T47D (cell line): ENCODE measurements around the gene EREG.
"Not testable (repeated sequence)": the region's sequence is repeated elsewhere in the genome, so short reads cannot be mapped to it uniquely, and the experiment has no call there.

Source experiments
- DNase-seq, 2 experiments: peaks; one replicate each; pipeline versions ENCODE4 v3.0.0 to v3.0.0-alpha.2; 2011 to 2012; ENCODE audit warnings: low read depth in 1 of 2, low spot score in 1 of 2
- JUND ChIP-seq: IDR thresholded peaks from 2 replicates; pipeline ENCODE4 v1.6.1; 2012; ENCODE audit warnings: low read depth
- in situ Hi-C: cut with HindIII; loops from 2 replicates; pipeline ENCODE4 v1.10.0; 2016; ENCODE audit warnings: low sequenced_read_pairs, low pct_unique_long_range_greater_than_20kb

EREG gene

DNA sequence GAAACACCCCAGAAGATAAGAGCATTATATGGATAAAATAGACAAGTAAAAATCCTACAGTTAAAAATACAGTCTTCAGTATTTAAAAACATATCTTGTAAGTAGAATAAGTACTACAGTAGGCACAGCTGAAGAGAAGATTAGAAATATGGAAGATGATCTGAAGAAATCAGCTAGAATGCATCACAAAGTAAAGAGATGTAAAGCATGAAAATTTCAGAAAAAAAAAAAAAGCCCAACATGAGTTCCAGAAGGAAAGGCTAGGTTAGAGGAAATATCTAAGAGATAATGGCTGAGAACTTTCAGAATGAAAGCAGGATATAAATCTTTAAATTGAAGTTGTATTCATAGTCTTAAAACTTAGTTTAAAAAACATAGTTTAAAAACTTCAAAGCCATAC lies 35.6 kb upstream of the EREG start:
- no peak for DNase-seq
- in situ Hi-C loops = no loop called here
- TF ChIP-seq JUND = no peak

DNA sequence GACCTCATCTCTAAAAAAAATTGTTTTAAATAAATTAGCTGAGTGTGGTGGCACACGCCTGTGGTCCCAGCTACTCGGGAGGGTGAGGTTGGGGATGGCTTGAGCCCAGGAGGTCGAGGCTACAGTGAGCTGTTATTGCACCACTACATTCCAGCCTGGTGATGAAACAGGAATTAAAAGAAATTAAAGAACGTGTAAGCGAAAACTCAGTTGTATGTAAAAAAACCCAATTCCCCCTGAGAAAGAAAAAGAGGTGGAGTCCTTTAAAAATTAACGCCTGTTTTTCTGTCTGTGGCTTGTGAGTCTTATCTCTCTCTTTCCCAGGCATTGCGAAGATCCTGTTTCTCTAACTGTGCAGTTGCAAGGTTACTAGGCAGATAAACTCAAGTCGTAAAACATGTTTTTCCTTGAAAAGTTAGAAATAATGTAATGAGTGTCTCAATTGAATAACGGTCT lies 34.6 kb upstream of the EREG start:
- DNase-seq = no peak
- no peak for TF ChIP-seq JUND

DNA sequence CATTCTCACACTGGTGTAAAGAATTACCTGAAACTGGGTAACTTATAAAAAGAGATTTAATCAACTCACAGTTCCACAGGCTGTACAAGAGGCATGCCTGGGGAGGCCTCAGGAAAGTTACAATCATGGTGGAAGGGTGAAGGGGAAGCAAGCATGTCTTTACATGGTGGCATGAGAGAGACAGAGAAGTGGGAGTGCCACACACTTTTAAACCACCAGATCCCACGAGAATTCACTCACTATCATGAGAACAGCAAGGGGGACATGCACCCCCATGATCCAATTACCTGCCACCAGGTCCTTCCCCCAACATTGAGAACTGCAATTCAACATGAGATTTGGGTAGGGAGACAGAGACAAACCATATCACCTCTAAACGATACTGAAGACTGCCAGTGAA lies 33.7 kb upstream of the EREG start:
- in situ Hi-C loops = no loop called here
- no peak for TF ChIP-seq JUND
- DNase-seq = no peak

More for the DNA sequence above, 34.6 kb upstream of the EREG start:
- in situ Hi-C loops = no loop called here

DNA sequence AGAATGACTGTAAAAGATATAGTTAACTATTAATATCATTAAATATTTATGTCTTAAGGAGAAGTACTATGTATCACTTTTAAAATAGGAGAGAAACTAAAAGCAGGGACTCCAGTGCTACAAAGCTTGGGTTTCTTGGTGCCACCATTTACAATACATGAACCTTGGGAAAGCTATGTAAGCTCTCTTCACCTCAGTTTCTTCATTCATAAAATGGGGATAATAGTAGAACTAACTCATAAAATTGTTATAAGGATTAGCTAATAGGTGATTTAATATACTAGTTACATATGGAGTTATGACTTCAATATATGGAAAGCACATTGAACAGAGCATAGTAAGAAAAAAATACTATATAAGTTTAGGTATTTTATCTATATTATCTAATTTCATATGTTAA lies 33.0 kb upstream of the EREG start:
- no peak for TF ChIP-seq JUND
- in situ Hi-C loops = no loop called here
- no peak for DNase-seq

DNA sequence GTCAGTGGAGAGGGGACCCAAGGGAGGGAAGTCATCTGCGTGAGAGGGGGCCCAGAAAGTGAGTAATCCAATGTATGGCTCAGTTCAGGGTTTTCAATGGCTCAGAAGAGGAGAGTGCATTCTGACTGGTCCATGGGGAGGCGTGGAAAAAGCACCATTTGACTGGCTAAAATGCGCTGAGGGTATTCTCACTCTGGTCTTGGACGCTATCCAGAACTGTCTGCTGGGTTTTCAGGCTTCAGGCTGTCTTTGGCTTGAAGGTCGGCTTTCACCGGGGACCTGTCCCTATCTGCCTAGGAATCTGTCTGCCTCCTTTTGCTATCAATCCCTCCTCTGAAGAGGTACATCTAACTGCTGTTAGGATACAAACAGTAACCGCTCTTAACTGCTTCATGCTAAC lies 30.3 kb upstream of the EREG start:
- in situ Hi-C loops = no loop called here
- TF ChIP-seq JUND = no peak
- no peak for DNase-seq

DNA sequence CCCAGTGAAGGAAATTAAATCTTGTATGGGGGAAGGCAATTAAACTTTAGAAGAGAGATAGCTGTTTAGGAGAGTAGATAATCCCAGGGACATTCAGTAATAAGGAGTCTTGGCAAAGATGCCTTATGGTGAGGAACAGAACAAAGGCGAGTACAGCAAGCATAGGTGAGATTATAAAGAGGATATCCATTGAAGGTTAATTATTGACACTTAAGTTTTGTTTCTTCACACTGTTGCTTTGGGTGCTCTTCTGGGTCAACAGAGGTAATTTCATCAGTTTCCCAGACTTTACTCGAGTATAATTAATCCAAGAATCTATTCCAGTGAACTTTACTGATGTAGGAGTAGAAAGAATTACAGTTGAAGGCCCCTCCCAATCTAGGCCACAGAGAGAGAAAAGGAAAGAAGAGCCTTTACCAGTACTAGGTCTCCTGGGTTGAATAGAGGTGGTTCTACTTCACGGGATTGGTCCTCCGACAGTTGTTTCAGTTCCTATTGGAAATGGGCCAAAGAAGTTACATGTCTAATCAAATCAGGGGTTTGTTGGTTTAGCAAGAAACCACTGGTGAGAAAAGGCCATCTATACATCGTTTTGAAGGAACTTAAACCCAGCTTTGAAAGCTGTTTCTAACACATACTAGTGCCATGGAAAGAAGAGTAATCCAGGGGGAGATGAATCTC lies 29.5 kb upstream of the EREG start:
- in situ Hi-C loops = no loop called here
- DNase-seq = no peak
- no peak for TF ChIP-seq JUND

DNA sequence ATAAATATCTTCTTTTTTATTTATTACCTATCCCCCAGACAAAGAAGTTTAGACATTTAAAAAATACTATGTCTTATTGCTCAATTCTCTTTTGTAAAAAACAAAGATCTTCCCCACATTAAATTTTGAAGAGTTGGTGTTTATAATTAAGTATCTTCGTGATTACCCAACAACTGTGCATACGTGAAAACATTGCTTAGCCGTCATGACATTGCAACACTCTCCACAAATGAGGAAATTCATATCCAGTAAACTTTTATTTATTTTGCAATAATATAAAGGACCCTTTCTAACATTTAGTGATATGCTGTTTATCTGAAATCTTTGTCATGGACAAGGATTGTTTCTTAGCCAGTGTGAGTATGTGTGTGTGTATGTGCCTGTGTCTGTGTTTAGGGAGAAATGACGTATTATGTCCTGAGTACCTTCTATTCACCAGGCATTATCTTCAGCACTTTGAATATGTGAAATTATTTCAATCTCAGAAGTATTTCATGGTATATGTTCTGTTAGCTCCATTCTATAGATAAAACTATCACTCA lies 26.1 kb upstream of the EREG start:
- no peak for TF ChIP-seq JUND
- no peak for DNase-seq
- in situ Hi-C loops = no loop called here

DNA sequence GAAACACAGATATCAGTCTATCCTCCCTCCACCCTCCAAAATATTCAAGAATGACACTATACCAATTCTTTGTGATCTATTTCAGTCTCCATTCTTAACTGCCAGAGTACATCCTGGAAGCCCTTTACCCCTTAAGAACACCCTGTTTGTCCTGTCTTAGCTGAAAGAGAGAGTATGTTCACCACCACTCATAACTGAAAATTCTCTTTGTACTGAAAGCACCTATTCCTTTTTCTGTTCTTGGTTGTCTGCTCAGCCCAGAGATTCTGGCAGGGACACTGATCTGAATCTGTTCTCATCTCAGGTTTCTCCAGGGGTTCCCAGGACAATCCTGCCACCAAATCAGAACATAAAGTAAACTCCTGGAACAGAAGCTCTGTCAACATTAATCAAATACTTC lies 25.4 kb upstream of the EREG start:
- DNase-seq = no peak
- in situ Hi-C loops = no loop called here
- no peak for TF ChIP-seq JUND

DNA sequence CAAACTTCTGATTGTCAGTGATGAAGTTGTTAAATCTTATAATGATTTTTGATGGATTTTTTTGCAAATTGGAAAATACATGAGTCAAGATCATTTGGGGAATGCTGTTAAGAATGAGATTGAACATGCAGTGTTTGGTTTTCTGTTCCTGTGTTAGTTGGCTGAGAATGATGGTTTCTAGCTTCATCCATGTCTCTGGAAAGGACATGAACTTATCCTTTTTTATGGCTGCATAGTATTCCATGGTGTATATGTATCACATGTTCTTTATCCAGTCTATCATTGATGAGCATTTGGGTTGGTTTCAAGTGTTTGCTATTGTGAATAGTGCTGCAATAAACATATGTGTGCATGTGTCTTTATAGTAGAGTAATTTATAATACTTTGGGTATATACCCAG lies 24.5 kb upstream of the EREG start:
- in situ Hi-C loops, DNase-seq: not testable (repeated sequence)

DNA sequence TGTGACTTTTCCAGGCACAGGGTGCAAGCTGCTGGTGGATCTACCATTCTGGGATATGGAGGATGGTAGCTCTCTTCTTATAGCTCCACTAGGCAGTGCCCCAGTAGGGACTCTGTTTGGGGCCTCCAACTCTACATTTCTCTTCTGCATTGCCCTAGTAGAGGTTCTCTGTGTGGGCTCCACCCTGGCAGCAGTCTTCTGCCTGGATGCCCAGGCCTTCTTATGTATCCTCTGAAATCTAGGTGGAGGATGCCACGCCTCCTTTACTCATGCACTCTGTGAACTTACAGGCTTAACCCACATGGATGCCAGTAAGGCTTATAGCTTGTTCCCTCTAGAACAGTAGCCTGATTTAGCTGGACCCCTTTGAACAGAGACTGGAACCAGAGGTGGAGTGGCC lies 20.9 kb upstream of the EREG start:
- TF ChIP-seq JUND = no peak
- in situ Hi-C loops = no loop called here
- DNase-seq = no peak

DNA sequence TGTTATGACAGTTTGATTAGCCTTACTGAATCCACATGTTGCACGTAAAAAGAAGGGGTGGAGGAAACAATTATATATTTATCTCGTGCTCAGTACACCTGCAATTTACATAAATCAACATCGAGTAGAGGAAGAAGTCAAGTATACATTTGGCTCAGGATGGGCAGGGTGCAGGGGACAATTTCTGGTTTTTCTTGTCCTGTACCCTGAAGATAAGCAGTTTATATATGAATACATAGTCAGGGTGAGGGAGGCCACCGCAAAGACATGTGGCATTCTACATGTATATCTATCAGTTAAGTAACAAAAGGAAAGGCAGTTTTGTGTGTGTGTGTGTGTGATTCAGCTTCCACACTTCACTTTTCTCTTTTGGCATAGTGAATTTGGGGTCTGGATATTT lies 11.1 kb upstream of the EREG start:
- in situ Hi-C loops = no loop called here
- TF ChIP-seq JUND = no peak
- no peak for DNase-seq

DNA sequence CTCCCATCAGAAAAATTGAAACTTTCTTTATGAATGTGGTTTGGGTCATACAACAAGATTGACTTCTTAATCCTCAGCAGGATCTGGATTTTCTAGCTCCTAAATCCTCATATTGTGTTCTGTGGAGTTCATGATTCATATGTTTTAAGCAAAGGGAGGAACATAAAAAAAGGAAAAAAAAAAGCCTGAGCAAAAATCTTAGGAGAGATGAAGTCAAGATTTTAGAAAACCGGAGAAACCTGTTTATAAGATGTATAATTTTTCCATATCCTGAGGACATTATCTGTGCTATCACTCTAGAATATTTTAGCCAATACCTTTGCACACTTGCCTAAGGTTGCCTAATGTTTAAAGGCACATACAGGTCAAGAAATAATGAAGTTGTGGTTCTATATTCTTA lies 7.0 kb upstream of the EREG start:
- TF ChIP-seq JUND = no peak
- in situ Hi-C loops = no loop called here
- DNase-seq = no peak

DNA sequence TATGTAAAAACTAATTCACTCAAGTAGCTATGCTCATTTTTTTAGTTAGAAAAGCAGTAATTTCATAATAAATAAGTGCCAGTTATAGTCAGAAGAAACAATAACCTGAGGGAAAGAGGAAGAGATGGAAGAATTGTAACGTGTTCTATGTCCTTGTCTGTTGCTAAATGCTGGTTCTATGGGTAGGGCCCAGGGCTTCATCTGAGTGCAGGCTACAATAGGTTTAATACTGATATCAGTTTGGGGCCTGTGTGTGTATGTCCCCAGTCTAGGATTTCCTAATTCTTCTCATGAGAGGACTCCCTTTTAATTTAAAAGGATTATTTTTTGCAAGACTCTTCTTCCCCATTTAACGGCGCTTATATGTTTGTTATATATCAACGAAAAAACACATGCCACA lies 3.3 kb upstream of the EREG start:
- in situ Hi-C loops = no loop called here
- DNase-seq = no peak
- no peak for TF ChIP-seq JUND

DNA sequence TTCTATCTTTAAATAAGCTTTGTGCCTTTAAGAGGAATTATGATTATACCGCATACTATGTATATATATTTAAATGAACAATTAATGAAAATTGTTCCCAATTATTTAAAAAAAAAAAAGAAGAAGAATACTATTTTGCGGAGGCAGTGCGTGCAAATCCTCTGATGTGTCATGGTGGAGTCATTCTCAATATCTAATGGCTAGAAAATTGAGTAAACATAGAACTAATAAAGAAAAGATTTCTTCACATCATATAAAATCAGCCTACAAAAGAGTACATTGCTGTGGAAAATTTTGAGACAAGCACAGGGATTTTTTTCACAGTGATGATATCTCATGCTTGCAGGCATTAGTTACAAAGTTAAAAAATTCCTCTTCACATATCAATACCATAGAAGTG lies 2.6 kb upstream of the EREG start:
- TF ChIP-seq JUND = no peak
- DNase-seq = no peak
- in situ Hi-C loops = no loop called here
